Esophagus muscularis mucosa (tissue), 4 donors: ENCODE data around the gene RANBP6.

Experiments
- EP300 ChIP-seq: sonication (generic); formaldehyde crosslinking; IDR thresholded peaks from one replicate; pipeline ENCODE4 v1.6.1; 2017; ENCODE audit warnings: antibody characterized with exemption
- POLR2A ChIP-seq: fragments of 450-650 bp; IDR thresholded peaks from one replicate; pipeline ENCODE4 v1.6.1; 2017; ENCODE audit warnings: antibody characterized with exemption, moderate library complexity, mild to moderate bottlenecking, low read depth
- TF ChIP-seq, protein P1 (sequence below), 3 experiments: fragments of 200-600 bp in 2 of 3; fragments of 450-650 bp in 1 of 3; sonication (generic) in 2 of 3; IDR thresholded peaks; one replicate each; pipeline ENCODE4 v1.5.1; 2017 to 2019; ENCODE audit warnings: antibody characterized with exemption in 3 of 3, mild to moderate bottlenecking in 2 of 3, moderate library complexity in 1 of 3

GRCh38 chr9:6052293-6052919, 37.0 kb upstream of the RANBP6 start:
- TF ChIP-seq, protein P1, sequence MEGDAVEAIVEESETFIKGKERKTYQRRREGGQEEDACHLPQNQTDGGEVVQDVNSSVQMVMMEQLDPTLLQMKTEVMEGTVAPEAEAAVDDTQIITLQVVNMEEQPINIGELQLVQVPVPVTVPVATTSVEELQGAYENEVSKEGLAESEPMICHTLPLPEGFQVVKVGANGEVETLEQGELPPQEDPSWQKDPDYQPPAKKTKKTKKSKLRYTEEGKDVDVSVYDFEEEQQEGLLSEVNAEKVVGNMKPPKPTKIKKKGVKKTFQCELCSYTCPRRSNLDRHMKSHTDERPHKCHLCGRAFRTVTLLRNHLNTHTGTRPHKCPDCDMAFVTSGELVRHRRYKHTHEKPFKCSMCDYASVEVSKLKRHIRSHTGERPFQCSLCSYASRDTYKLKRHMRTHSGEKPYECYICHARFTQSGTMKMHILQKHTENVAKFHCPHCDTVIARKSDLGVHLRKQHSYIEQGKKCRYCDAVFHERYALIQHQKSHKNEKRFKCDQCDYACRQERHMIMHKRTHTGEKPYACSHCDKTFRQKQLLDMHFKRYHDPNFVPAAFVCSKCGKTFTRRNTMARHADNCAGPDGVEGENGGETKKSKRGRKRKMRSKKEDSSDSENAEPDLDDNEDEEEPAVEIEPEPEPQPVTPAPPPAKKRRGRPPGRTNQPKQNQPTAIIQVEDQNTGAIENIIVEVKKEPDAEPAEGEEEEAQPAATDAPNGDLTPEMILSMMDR (IDR thresholded peaks at IDR 0.05): no peak
- TF ChIP-seq POLR2A (no peak), EP300 (no peak)
